Measurements from ENCODE around the gene CTPS1. TPM values are rescaled to one million over a fixed set of nuclear protein-coding genes. Genes with fewer than 3 reads are reported as not detected.

The CTPS1 gene
- total and polyA plus RNA-seq, 2 of the 13 experiments (the other 11 are each of a cell fraction or from before 2014, with no cell fraction given), result 9.6 to 42.8 TPM

GRCh38 chr1:40997096-40997495, 17.6 kb downstream of the CTPS1 start:
- BruUV-seq (replicated peaks), result no TSS peak
- FAIRE-seq, result no peak
- DNase-seq (ENCODE audit: low spot score), result no peak
- H4K20me1 ChIP-seq (ENCODE audit: insufficient read depth, low read length), result no peaks in the 10 kb centered on the region
- intact Hi-C loops (cut with micrococcal nuclease; ENCODE audit: unreplicated experiment) (no loop called here), in situ Hi-C loops (cut with HindIII; ENCODE audit: extremely low pct_ligation_motif_present, low pct_unique_long_range_greater_than_20kb) (no loop called here)
- no peak overlapping the region for H3K27ac ChIP-seq (ENCODE audit: extremely low read length, insufficient read depth, low read length)
- H3K27me3 ChIP-seq (ENCODE audit: control insufficient read depth in 1 of 2, insufficient read depth in 2 of 2, low read length in 2 of 2), result no peaks in the 10 kb centered on the region
- peaks cover 34 to 86% of the 10 kb centered on the region in 2 experiments for H3K36me3 ChIP-seq (replicated peaks in 1 of 2; ENCODE audit: control insufficient read depth in 1 of 2, insufficient read depth in 2 of 2, low read length in 2 of 2)
- CTCF ChIA-PET (ENCODE audit: low intra/inter-chr PET ratio, low total read pairs), result no interaction called here
- no peaks in the 10 kb centered on the region for H3K9me3 ChIP-seq (ENCODE audit: low read length)
- H3K4me2 ChIP-seq (ENCODE audit: low read depth, low read length), result no peak overlapping the region
- H3K4me3 ChIP-seq (replicated peaks in 1 of 3; ENCODE audit: insufficient read depth in 1 of 3, low read depth in 2 of 3, low read length in 3 of 3), result no peak overlapping the region
- POLR2A ChIA-PET, result interaction anchor here (3.1 kb wide), 1 partner anchor 17 kb away, joined by 8 read pairs; the partner anchor contains the start of gene CTPS1
- 98% methylated on average over 8 of the region's 8 CpGs for WGBS (ENCODE audit: low lambda C conversion rate)
- no peaks in the 10 kb centered on the region for H3K4me1 ChIP-seq (ENCODE audit: insufficient read depth, low read length)
- no peaks in the 10 kb centered on the region for H3K79me2 ChIP-seq (ENCODE audit: insufficient read depth, low read length)
- no peak overlapping the region for H3K9ac ChIP-seq (ENCODE audit: insufficient read depth, low read depth, low read length)
- no peak overlapping the region for H2AFZ ChIP-seq (ENCODE audit: low read length)
- no peak for ATAC-seq
- TF ChIP-seq ZFY (CRISPR knock-in tag; IDR thresholded peaks at IDR 0.05) (no peak), SKIL (CRISPR knock-in tag; IDR thresholded peaks at IDR 0.05; ENCODE audit: borderline replicate concordance) (no peak), FOSL1 (CRISPR knock-in tag; IDR thresholded peaks at IDR 0.05; ENCODE audit: borderline replicate concordance) (no peak), ZFP91 (CRISPR knock-in tag; IDR thresholded peaks at IDR 0.05; ENCODE audit: borderline replicate concordance) (no peak), BCLAF1 (IDR thresholded peaks at IDR 0.05) (no peak), ZSCAN22 (CRISPR knock-in tag; IDR thresholded peaks at IDR 0.05) (no peak), SRSF1 (optimal IDR thresholded peaks at IDR 0.05; ENCODE audit: low read depth, low read length) (no peak), PAXIP1 (CRISPR knock-in tag; conservative IDR thresholded peaks at IDR 0.05) (no peak), ZNF382 (CRISPR knock-in tag; IDR thresholded peaks at IDR 0.05; ENCODE audit: borderline replicate concordance) (no peak), PBX2 (CRISPR knock-in tag; IDR thresholded peaks at IDR 0.05) (no peak), ZNF256 (CRISPR knock-in tag; conservative IDR thresholded peaks at IDR 0.05) (no peak), RXRB (CRISPR knock-in tag; IDR thresholded peaks at IDR 0.05; ENCODE audit: borderline replicate concordance) (no peak), KDM6A (CRISPR knock-in tag; IDR thresholded peaks at IDR 0.05; ENCODE audit: low read depth) (no peak)
